GM19324 (cell line): ENCODE results near the gene SIAE.
A peak's percentile ranks its signal among the peaks of the same experiment; 100 is the strongest.

Source experiments
- ATAC-seq: cut with Tn5 transposase; IDR thresholded peaks from one replicate; pipeline ENCODE4 v1.9.1; 2021; ENCODE audit warnings: mild to moderate bottlenecking, moderate library complexity; ENCODE audit not compliant: unreplicated experiment, low FRiP score

The SIAE gene, protein sequence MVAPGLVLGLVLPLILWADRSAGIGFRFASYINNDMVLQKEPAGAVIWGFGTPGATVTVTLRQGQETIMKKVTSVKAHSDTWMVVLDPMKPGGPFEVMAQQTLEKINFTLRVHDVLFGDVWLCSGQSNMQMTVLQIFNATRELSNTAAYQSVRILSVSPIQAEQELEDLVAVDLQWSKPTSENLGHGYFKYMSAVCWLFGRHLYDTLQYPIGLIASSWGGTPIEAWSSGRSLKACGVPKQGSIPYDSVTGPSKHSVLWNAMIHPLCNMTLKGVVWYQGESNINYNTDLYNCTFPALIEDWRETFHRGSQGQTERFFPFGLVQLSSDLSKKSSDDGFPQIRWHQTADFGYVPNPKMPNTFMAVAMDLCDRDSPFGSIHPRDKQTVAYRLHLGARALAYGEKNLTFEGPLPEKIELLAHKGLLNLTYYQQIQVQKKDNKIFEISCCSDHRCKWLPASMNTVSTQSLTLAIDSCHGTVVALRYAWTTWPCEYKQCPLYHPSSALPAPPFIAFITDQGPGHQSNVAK

DNA sequence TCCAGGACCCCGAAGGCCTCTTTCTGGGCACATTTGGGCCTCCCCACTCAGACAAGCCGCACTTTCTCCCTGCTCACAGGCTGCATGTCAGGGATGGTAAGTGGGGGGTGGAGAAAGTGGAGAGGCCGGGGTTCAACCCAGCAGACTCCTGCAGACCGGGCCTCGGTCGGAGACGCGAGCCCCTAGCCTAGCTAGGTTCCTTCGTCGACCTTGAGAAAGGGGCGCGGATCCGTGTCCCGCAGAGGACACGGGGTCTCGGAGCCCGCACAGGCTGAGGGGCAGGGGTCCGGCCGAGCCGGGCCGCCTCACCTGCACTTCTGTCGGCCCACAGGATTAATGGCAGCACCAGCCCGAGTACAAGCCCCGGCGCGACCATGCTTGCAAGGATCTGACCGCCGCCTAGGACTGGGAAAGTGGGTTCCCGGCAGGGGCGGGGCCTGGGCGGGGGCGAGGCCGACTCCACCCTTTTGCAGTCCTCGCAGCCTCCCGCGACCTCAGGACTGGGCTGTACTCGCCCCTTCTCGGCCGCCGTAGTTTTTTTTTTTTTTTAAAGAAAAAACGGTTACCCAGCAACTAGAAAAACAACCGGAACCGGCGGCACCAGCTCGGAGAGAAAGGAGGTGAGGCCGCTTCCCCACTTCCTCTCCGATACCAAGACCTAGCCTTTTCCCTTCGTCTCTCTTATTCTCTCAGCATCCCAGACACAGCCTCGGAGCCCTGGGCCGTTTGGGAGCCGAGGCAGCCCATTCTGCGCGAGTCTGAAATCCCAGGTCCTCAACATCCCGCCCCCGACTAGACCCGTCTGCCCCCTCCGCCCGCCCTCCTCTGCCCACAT lies at the start of gene SIAE, which contains the start of gene SPA17:
Gene SIAE, minus strand, starts transcription at position 407 of the 835 bp plus-strand sequence. Its CDS starts 31 bp downstream, at position 376.
Gene SPA17, plus strand, starts transcription at position 572 of the 835 bp plus-strand sequence. CDS start 1,361 bp downstream, outside the sequence.
- peak; percentile 94 for ATAC-seq

DNA sequence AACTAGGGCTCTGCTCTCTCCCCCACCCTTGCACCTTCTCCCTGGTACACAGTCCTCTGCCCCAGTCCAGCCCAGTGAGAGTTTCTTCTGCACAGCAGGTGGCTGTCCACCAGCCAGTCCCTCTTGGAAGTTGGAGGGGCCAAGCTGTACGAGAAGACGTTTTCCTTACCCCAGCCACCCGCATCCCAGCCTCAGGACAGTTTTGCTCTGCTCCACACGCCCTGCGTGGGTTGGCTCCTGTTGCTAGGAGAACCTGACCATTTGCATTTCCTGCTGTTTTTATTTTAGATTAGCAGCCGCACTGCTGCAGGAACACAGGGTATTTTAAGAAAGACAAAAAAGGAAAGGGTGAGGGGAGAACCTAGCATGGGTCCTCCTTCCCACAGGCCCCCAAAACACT lies 48.6 kb upstream of the SIAE start:
- no peak for ATAC-seq

DNA sequence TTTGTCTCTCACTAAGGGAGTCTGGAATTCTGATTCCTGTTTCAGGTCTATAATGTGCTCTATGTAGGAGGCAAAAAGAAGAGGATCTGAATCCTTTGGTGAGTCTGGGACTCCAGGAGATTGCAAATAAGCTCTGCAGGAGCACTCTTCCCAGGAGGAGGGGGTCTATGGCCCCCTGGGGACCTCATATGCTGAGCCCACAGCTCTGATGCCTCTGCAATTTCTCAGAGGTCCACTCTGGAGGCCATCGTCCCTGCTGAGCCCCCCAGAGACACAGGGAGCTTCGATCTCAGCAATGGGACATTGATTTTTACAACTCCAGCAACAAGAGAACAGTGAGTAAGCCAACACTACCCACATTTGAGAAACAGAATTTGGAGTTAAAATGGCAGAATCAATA lies 46.0 kb upstream of the SIAE start:
- no peak for ATAC-seq

DNA sequence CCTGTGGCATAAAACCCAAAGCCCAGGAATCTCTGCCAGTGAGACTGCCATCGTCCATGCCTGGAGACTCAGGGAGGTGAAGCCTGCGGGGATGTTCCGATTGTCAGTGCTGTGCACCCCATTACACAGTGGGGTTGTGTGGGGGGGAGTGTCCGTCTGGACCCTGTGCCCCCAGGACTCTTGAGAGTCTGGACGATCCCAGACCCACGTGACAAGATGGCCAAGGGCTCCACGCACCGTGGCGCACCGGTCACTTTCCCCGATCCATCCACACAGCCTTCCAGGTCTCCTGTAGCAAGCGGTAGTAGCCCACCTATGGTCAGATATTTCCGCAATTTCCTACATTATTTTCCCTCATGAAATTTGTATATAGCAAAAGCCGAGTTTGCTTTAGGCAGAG lies 45.3 kb upstream of the SIAE start:
- no peak for ATAC-seq

DNA sequence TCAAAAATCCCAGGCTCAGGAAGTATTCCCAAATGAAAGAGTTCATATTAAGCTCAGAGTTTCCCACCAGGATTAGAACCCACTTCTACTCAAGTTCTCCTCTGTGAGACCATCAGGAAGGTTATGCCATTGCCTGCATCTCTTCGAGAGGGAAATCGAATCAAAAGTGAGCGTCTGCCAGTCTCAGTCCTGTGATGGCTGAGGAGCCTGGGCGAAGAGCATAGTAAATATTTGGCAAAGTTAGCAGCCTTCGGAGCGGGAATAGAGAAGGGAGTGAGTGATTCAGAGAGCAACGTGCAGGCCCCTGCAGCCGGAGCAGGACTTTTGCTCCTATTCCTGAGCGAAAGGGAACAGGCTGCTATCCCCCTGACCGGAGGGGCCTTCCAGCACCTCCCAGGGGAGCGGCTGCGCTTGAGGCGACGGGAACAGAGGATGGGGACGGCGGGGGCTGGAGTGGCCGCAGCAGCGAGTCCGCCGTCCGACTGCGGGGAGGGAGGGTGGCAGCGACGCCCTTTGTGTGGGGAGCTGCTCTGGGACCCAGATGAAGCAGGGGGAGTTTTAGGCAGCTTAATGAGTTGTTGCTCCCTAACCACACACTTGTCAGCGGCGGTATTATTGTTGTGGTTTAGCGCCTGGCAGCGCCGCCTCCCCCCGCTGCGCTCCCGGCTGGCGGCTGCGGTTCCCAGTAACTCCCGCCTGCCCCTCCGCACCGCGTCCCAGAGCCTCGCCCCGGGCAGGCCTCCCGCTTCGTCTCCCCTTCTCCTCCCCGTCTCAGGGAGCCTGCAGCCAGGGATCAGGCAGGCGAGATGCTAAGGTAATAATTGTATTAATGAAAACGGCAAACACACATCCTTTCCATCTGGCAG lies 44.5 kb upstream of the SIAE start:
- no peak for ATAC-seq

DNA sequence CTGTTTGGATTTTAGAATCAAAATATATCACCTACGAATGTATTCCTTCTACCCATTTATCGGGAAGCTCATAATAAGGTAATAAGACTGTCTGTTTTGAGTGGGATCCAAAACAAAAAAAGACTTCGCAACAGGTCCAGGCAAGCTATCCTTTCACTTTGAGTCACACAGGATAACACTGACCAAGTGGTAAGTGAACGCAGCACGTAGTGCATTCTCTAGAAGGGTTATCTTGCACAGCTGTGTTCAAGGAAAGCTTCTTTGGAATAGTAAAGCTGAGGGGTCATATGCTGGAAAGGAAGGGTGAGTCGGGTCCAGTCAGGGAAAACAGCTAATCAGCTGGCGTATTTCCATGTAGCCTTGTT lies 43.9 kb upstream of the SIAE start:
- ATAC-seq, result no peak

DNA sequence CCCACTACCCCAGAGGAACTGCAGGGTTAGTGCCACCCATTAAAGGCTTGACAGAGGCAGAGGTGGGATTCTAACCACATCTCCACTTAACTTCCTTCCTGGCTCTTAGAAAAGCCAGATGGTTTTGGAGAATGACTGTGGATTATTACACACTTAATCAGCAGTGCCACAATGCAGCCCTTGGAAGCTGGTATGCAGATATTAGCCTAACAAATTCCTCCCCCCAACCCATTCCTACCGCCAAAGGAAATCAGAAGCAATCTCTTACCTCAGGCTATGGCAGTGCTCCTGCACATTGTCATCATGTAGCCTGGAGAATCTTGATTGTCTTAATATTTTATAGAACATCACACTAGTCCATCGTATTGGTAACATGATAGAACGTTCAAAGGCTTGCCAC lies 43.1 kb upstream of the SIAE start:
- ATAC-seq, result no peak

DNA sequence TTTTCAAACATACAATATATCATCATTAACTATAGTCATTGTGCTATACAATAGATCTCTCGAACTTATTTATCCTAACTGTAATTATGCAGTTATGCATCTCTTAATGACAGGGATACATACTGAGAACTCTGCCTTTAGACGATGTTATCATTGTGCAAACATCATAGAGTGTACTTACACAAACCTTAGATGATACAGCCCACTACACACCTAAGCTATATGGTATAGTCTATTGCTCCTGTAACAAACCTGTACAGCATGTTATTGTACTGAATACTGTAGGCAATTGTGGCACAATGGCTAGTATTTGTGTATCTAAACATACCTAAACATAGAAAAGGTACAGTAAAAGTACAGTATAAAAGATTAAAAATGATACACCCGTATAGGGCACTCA lies 38.9 kb upstream of the SIAE start:
- no peak for ATAC-seq

DNA sequence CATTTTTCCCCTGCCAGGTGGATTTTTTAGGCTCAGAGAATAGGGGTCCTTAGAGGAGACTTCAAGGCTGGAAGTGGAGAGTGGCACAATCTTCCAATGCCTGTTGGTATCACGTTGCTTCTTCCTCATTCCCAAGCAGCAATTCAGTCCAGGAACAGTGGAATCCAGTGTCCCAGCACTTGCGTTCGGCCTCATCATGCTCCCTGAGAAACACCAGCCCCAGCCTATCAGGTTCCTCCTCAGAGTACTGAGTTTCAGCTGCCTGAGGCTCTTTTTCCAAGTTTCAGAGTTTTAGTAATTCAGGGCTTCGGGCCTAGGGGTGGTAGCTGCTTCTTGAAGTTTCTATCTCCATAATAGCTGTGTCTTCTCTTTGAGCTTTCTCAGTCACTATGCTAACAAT lies 34.3 kb upstream of the SIAE start:
- ATAC-seq, result no peak

DNA sequence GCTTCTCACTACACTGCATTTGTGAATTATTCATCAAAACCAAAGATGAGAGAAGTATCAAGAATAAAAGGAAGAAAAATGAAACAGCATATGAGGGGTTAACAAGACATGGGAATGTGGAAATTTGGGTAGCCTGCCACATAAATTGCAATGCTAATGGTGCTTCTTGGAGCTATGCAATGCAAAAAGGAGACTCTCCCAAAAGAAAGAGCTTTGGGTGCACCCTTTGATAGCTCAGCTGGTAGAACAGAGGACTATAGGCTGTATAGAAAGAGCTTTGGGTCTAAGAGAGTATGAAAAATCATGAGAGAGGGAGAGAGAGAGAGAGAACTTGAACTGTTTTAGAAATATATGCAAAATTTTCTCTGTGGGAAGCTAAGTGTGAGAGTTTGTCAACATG lies 26.5 kb upstream of the SIAE start:
- no peak for ATAC-seq

DNA sequence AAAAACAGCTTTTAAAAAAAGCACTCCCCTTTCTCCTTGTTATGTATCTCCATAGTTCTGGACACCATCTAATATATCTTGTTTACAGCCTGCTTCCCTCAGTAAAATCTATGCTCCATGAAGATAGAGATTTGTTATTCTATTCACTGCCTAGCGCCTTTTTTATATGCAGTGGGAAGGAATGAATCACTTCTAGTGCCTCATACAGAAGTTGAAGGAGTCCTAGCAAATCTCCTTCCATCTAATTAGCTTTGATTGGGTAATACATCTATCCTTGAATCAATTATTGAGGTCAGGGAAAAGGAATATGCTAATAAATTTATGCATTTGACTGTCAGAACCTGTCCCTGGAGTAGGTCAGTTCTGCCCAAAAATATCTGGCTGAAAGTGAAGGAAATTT lies 26.0 kb upstream of the SIAE start:
- ATAC-seq, result no peak

DNA sequence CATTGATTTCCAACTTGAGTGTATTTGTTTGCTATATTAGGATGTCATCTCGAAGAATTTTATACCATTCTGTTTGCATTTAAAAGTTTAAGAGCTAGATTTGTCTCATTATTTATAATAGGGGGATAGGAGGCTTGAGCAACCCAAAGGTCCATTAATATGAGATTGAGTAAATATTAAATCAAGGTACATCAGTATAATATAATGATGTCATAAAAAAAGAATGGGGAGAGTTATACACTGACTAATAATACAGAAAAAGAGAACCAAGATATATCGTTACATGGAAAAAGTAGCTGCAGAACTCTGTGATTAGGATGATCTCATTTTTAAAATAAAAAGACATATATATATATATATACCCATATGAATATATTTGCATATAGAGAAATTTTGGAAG lies 19.6 kb upstream of the SIAE start:
- no peak for ATAC-seq

DNA sequence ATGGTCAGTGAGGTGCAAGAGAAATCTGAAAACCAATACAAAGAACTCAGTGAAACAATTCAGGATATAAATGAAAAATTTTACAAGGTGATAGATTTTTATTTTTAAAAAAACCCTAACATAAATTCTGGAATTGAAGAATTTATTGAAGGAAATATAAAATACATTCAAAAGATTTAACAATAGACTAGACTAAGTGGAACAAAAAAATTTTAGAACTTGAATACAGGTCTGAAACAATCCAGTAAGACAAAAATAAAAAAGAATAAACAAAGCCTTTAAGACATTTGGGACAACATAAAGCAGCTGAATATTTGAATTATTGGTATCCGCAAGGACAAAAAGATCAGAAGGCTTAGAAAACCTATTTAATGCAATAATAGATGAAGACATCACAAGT lies 8.9 kb upstream of the SIAE start:
- no peak for ATAC-seq

DNA sequence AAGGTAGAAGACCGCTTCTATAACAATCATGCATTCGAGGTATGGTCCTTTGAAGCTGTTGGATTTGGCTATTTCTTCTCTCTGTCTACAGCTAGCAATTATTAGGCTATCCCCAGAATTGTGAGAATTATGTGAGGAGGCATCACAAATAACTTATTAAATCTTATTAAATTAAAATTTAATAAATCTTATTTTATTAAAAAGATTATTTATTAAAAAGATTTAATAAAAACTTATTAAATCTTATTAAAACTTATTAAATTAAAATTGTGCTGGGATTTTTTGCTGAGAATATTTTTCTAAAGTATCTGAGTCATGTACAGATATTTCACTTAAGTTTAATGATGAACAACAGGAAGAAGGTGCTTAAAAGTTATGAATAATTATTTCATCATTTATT lies 7.9 kb upstream of the SIAE start:
- ATAC-seq, result no peak

DNA sequence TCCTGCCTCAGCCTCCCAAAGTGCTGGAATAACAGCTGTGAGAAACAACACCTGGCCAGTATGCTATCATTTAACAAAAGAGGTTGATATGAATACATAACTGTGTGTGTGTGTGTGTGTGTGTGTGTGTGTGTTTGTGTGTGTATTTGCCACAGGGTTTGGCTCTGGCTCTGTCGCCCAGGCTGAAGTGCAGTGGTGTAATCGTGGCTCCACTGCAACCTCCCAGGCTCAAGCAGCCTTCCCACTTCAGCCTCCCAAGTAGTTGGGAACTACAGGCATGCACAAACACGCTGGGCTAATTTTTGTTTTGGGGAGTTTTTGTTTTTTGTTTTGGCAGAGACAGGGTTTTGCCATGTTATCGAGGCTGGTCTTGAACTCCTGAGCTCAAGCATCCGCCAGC lies 4.9 kb upstream of the SIAE start:
- no peak for ATAC-seq

DNA sequence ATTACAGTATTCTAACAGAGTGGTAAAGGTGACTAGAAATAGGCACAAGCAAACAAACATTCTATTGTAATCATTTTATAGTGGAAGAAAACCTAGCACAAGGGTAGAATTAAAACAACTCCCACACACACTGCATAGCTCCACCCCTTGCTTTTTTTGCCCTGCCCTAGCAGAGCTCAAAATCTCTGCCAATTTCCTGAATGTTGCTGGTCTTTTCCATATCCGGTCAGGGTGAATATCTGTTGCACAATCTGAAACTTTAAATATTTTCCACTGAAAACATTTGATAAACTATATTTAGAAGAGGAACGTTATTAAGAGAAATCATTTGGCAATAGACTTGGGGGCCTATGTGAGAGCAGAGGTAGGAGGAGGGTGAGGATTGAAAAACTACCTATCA lies 2.8 kb upstream of the SIAE start:
- no peak for ATAC-seq

DNA sequence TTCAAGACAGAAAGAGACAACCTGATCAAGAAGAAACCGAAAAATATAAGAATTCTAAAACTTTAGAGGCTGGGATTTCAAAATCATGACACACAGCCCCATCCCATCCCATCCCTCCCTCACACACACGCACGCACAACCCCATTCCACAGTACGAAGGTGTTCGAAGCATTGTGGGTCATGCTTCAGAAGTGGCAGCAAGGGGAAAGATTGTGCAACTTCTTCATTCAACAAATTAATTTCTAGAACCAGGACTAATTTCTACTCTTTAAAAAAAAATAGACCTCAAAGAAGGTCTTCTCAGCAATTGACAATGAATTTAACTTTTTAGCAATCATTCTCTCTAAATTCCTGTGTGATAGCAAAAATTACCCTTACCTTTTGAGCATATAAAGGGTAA lies 1.0 kb upstream of the SIAE start:
- ATAC-seq, result no peak

DNA sequence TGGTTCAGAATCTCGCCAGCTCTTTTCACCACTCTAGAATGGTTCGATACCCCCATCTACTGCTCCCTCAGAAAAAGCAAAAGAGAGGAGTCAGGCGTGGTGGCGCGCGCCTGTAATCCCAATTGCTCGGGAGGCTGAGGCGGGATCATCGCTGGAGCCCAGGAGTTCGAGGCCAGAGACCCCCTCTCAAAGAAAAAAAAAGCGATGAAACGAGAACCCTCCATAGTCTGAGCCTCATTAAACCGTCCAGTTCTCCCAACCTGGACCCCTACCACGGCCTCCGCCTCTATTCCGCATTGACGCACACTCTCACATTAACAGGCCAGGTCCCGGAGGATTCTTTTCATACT lies 604 bp upstream of the SIAE start:
- no peak for ATAC-seq

DNA sequence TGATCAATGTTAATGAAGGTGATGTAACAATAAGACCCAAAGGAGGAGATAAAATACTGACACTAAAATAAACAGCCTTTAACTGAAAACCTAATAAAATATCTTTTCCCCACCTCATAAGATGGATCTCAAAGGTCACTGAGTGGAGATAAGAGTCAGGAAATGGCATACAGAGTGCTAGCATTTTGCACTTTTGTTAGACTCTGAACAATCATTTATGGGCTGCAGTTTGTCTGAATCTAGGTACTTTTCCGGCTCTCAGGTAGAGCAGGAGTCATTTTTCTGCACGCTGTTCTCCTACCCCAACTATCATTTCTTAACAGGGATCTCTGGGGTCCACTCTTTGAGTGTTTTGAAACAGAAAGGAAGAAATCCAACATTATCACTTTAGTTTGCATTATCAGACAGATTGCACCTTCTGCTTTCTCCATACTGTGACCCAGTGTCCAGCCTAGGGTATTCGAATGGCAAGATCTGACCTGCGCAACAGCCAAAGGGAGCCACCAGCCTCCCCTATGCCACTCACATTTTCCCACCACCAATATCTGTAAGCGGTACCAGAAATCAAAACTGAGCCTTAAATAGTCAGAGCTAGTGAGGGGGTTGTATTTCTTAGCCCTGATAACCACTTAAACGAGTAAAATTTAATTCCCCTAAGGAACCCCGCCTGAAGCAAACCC lies 863 bp downstream of the SIAE start:
- no peak for ATAC-seq

DNA sequence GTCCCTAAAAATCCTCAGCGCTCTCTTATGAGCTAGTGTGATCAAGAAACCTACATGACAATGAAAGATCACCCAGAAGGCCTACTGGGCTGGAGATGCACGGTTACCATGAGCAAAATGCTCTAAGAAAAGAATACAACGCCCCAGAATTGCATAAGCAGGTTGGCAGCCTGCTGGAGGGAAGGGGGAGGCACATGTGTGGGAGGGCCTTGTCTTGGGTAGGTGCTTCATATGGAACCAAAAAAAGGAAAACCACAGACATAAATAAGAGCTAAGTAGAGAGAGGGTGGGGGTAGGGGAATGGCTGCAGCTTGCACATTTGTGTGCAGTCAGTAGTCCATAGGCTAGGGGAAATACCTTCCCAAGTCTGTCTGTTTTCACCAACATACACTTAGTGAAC lies 2.8 kb downstream of the SIAE start:
- ATAC-seq, result no peak
